Activated CD4-positive, alpha-beta T cell treated with anti-CD3 and anti-CD28 coated beads for 4 hours (primary cell): ENCODE measurements around the gene TCP11.
"Not testable (repeated sequence)": the region's sequence is repeated elsewhere in the genome, so short reads cannot be mapped to it uniquely, and the experiment has no call there.

ENCODE experiments used
- DNase-seq, 2 donors: peaks; one replicate each; pipeline ENCODE4 v3.0.0-alpha.2; 2020

Gene TCP11

DNA sequence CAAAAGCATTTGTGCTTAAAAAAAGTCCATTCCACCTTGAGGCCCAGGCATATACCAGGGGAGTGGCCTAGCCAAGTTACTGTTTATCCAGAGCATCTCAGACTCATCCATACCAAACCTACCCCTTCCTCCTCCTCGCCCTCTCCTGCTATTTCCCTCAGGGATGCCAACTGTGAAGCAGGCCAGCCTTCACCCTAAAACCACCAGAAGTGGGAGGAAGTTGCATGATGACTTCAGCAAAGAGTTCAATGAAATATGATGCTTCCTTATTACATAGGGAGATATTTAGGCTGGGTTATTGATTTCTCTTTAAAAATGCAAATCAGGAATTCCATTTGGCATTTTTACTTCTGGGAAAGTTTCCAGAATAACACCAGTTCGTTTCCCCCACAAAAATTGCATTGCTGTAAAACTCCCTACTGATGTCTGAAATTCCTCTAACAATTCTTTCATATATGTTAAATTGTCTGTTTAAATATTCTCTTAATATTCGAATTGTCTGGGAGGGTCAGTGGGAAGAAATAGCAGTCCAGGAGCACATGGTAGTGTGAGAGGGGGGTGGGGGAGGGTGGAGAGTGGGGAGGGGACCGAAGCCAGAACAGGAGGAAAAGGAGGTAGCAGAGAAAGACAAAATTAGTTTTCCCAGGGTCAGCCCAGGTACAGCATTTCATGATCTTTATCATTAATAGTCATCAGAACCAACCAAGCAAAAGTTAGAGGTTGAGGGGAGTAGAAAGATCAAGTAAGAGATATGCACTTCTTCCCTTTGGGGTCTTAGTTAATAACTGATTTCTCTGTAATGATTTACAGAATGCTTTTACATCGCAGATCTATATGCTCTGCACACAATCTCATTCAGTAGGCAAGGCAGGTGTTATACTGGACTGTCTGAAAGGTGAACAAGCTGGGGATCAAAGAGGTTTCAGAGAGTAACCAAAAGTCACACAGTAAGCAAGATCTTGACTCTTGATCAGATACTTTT, 1.7 kb upstream of the TCP11 start:
- DNase-seq: no peak

DNA sequence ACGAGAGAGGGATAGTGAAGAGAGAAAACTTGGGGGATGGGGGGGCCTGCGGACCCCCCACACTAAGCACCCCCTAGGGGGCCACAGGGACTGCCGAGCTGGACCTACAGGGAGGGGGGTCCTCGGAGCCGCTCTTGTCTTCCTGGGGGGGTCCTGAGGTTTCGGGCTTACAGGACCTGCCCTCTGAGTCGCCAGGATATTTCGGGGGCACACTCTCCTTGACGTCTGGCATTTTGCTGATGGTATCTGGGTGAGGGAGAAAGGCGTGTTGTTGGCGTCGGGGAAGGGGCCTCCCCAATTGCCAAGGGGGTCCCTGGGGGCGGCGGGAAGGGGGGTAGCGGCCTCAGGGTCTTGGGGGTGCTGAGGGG, 516 bp downstream of the TCP11 start:
- DNase-seq: no peak

DNA sequence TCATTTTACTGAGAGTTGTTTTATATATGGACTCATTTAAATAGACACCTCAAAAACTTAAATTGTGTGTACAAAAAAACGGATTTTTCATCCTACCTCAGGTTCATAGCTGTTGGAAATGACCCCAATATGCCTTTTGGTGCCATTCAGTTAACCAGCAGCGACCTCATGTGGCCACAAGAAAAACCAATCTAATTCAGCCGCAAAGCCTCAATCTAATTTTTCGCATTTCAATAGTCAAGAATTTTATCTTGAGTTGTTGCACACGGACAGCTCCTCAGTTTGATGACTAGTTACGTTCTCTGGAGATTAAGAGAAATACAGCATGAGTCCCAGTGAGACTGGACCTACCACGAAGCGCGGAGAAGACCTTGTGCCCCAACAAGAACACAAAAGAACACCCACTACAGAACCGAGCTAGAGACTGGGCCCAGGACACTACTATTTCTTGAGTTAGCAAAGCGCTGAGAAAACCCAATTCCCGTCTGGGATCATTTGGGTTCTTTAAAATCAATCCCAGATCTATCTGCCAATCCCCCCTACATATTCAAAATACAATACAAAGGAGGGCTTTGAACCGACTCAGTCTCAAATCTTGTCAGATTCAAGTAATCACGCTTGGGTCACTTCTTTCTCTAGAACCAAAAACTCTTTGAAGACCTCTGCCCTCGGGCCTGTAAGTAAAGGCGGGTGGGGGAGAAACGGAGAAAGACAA, 1.1 kb downstream of the TCP11 start:
- DNase-seq: peak; percentile 31 to 41

DNA sequence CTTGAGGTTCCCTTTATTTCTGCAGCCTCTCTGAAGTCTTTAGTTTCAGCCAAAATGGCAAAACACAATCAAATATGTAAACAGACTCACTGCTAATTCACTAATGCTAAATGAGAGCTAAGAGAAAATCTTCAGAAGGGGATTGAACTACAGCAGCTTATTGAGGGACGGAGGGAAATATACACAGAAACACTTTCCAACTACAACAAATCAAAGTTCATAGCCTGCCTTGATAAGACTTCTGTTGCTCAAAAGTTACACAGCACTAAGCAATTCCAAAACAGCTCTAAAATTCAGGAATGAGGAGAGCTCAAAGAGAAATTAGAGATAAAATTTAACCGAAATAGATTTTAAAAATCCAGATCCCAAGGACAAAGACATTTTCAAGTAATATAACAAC, 1.7 kb downstream of the TCP11 start:
- DNase-seq: no peak

DNA sequence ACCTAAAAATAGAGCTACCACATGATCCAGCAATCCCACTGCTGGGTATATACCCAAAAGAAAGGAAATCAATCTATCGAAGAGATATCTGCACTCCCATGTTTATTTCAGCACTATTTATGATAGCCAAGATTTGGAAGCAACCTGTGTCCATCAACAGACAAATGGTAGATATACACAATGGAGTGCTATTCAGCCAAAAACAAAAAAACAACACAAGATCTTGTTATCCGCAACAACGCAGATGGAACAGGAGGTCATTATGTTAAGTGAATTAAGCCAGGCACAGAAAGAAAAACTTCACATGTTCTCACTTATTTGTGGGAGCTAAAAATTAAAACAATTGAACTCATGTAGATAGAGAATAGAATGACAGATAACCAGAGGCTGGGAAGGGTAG, 2.9 kb downstream of the TCP11 start:
- DNase-seq: not testable (repeated sequence)

DNA sequence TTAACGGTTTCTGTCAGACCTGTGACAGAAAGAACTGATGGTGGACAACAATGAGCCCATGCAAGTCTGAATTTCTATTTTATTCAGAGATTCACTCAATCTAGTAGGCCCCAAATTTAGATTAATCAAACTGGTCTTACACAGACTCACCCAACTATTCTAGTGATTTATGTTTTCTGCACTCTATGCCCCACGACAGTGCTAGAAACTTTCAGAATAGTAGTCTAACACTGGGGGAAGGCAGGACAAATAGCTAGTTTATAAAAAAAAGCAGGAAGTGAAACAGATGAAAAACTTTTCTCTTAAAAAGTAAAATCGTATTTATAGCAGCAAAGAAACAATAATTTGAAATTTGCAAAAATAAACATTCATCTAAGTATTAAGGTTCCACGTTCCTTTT, 5.0 kb downstream of the TCP11 start:
- DNase-seq: no peak

DNA sequence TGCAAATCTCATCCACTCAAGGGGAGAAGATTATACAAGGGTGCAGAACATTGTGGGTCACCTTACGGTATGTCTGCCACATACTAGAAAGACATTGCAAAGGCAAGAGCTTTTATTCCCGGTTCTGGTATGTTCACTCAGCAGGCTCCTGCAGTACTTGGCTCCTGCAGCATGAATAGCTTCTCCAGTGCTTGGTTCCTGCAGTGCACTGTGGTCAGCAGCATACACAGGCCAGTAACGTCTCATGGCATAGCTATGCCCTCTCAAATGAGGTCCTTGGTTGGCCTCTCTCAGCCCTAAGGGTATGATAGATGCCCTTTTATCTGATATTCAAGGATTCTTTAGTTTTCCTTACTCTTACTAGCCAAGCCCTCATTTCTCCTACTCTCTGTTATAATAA, 12.6 kb downstream of the TCP11 start:
- DNase-seq: no peak

DNA sequence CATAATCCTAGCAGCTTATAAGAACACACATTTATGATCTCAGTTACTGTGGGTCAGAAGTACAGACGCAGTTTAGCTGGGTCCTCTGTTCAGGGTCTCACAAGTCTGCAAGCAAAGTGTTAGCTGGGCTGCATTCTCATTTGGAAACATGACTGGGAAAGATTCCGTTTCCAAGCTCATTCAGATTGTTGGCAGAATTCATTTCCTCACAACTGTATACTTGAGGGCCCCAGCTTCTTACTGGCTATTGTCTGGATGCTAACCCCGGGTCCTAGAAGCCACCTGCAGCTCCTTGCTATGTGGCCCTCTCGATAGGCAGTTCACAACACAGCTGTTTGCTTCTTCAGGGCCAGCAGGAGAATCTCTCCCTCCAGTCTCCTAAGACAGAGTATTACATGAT, 13.1 kb downstream of the TCP11 start:
- DNase-seq: no peak

DNA sequence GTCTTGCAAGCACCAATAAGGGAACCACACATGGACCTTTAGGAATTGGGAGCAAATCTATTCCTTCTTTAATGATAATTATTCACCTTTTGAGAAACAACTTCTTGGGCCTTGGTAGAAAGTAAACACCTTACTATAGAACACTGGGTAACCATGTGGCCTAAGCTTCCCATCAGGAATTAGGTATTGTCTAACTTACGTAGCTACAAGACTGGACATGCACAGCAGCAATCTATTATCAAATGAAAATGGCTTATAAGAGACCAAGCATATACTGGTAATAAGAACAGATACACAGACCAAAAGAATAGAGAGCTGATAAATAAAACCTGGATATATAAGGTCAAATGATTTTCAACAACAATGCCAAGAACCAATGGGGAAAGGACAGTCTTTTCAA, 16.8 kb downstream of the TCP11 start:
- DNase-seq: no peak

DNA sequence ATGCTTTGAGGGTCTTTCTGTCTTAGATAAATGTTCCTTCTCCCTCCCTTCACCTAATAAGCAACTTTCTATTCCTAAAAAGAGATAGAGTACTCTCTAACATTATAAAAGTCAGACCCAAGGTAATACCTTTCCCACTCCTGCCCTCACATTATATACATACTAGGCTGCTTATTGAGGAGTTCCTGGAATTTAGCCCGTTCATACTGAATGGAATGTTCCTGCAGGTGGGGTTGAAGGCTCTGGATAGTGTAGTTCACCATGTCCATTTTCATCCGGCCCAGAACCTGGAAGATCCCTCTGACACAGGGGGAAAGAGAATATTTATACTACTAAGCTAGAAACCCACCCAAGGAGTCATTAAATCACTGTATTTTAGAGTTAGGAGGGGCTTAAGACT, 20.4 kb downstream of the TCP11 start:
- DNase-seq: no peak

DNA sequence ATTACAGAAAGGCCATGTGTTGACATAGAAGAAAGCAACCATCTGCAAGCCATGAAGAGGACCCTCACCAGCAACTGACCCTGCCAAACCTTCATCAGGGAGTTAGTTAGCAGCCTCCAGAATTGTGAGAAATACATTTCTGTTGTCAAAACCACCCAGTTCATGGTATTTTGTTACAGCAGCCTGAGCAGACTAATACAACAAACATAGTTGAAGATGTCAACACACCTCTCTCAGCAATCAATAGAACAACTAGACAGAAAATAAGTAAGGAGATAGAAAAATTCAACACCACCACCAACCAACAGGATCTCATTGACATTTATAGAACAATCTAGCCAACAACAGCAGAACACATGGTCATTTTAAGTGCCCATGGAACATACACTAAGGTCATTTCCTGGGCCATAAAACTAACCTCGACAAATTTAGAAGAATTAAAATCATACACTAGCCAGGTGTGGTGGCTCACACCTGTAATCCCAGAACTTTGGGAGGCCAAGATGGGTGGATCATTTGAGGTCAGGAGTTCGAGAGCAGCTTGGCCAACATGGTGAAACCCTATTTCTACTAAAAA, 32.7 kb downstream of the TCP11 start:
- DNase-seq: no peak

DNA sequence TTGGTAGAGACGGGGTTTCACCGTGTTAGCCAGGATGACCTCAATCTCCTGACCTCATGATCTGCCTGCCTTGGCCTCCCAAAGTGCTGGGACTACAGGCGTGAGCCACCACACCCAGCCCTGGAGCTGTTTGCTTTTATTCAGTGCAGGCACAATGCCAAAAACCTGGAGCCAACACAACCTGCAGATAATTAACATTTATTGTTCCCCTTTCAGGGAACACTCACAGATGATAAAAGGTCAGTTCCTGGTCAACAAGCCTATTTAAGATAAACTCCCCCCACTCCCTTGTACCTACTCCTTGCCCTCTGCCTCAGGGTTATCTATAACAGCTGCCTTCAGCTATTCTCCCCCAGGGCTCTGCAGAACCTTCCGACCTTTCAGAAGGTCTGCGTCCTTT, 33.4 kb downstream of the TCP11 start:
- not testable (repeated sequence) for DNase-seq

DNA sequence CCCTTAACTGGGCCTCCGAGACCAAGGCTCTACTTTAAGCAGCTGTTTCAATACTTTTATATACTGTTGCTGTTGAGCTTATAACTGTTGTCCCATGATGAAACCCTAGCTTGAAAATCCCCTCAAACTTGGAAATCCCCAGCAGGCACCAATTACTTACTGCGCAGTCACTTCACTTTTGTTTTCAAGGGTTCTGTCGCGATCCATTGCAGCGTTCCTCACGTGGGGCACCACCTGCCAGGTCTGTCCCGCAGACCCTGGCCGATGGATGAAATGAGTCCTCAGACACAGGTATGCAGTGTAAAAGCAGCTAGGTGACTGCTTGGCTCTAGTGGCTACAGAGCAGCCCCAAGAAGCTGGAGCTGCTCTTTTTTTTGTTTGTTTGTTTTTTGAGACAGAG, 33.9 kb downstream of the TCP11 start:
- DNase-seq: not testable (repeated sequence)

DNA sequence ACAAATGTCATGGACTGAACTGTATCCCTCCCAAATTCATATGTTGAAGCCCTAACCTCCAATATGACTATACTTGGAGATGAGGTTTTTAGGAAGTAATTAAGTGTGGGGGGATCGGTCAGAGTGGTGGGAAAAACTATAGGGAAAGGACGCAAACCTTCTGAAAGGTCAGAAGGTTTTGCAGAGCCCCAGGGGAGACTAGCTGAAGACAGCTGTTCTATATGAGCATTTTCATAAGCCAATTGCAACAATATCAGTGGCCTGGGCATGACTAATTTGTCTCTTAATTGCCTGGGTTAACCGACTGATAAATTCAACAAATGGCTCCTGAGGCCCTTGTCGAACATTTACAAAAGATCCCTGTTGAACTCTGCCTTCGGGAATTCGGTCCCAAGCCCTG, 35.1 kb downstream of the TCP11 start:
- DNase-seq: not testable (repeated sequence)

DNA sequence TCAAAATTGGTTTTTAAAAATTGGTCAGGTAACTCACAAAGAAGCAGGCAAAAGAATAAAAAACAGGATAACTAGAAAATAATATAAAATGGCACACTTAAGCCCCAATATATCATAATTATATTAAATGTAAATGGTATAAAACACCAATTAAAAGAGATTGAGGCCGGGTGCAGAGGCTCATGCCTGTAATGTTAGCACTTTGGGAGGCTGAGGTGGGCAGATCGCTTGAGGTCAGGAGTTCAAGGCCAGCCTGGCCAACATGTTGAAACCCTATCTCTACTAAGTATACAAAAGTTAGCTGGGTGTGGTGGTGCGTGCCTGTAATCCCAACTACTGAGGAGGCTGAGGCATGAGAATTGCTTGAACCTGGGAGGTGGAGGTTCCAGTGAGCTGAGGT, 36.1 kb downstream of the TCP11 start:
- no peak for DNase-seq

DNA sequence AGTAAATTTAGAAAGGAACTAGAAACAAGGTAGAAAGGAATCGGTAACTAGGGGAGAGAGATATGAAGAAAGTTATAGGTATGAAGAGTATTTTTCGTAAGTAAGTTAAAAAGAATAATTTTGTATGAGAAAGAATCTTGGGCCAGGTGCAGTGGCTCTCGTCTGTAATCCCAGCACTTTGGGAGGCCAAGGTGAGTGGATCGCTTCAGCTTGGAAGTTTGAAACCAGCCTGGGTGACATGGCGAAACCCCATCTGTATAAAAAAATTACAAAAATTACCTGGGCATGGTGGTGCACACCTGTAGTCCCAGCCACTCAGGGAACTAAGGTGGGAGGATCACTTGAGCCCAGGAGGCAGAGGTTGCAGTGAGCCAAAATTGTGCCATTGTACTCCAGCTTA, 42.0 kb downstream of the TCP11 start:
- no peak for DNase-seq

DNA sequence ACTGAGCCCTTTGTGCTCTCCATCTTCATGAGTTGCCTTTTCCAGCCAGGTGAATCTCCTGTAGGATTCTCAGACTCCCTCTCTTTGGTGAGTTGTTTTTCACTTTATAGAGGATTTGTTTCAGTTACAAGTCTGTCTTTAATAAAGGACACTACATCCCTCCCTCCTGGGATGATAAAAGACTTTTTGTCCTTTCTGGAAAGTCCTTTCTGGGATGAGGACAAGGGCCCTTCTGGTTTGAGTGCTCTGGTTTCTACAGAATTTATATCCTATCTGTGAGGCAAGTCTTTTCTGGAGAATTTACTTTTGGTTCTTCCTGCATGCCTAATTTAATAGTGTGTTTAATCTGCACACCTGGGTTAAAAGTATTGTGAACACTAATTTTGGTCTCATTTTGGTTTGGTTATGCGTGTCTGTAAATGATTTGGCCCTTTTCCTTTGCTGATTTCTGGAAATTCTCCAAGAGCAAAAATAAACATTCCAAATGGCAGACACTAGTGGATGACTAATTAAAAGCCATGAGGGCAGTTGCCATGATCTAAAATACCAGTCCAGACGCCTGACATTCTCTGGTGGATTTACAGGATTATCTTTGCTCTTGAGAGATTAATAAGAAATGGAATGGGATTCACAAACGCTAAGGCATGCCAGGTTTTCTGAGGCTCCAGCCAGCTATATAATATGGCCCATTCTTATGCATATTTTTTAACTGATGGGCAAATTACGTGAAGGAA, 44.8 kb downstream of the TCP11 start:
- DNase-seq: no peak

DNA sequence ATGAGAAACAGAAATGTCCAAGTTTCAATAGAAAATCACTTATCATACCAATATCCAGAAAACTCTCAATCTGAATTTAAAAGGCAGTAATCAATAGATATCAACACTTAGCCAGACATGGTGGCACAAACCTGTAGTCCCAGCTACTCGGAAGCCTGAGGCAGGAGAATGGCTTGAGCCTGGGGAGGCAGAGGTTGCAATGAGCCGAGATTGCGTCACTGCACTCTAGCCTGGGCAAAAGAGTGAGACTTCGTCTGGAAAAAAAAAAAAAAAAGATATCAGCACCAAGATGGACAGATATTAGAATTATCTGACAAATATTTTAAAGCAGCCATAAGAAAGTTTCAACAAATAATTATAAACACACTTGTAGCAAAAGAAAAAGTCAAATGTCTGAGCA, 47.0 kb downstream of the TCP11 start:
- no peak for DNase-seq

DNA sequence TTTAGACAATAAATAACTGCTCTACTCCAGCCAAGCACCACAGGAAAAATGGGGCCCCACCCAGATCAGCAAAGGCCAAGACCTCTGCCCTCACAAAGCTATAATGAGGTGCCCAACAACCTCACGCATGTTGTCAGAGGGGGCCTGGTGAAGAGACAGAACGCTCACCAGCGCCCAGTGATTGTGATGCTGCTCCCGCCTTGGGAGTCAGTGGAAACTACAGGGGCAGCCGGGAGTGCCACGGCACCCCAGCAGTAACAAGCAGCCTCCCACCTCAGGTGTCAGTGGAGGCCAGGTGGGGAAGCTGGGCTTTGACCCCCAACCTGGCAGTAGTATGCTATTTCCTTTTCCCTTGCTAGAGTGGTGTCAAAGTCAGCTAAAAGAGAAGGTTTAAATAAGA, 47.4 kb downstream of the TCP11 start:
- no peak for DNase-seq

DNA sequence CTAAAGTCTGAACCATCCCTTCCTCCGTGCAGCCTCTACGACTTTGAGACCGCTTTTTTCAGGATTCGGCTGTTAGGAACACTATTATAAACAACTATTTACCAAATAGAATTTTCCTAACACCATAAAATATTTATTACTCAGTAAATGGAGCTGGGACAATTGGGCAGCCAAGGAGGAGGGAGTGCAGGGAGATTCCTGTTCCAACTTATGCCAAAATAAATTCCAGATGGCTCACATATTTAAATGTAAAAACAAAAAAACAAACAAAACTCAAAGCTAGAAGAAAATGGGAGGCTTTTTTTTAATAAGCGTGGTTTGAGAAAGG, 48.1 kb downstream of the TCP11 start:
- DNase-seq: no peak

DNA sequence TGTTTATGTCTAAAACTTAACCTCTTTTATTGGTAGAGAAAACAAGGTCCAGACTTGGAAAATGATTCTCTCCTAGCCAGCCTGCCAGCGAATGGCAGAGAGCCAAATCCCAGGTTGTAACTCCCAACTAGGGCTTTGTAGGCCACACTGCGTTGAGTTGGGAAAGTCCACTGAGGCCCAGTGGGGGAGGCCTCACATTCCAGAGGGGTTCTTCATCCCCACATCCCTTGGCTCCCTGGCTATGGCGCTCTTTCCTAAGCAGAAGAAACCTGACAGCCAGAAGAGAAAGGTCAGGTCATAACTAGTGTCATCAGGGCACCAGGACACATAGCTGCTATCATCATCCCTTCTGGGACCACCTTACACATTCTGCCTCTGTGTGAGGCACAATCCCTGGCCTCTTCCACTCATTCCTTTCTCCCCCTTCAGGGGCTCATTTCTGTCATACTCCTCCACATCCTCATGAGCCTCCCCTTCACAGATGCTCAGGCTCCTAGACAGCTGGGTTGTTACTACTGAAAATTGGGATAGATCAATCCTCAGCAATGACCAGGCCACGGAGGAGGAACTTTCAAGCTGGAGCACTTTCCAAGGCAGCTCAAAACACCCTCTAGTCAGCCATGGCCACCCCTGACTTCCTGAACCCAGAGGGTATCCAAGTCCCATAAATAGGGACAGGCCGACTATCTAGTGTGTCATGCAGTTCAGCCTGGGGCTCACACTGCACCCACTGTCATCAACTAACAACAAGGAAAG, 48.6 kb downstream of the TCP11 start:
- DNase-seq: no peak

DNA sequence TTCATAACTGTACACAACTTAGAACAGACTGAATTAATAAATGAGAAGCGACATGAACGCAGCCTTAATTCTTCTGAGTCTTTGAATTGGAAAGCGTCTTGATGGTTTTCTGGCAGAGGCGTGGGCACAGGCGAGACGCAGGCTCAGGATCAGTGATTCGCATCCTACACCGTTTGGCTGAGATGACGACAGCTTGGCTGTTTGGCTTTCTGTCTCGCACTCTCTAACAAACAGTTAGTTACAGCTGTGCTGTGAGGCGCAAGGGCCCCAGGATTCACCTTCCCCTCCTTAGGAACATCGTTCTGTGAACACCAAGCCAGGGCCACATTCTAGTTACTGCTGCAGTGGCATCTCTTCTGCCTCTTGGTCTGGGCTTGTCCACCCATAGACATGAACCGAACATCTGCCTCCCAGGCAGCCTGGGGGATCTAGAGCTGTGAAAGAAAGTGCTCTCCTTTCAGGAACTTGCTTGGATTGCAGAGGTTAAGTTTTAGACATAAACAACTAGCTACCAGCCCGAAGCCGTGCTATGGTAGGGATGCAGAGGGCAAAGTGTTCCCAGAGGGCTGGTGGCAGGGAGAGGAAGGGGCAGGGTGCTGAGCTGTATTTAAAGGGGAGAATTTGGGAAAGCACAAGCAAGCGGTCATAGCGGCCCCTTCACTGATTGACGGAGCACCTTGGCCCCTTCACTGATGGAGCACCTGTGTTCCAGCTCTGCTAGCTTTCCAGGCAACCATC, 49.6 kb downstream of the TCP11 start:
- no peak for DNase-seq
